Smooth muscle cell (in vitro differentiated cells): Measurements from ENCODE around the gene GAN. TPM values are rescaled to one million over a fixed set of nuclear protein-coding genes. Genes with fewer than 3 reads are reported as not detected.

ENCODE experiments used
- DNase-seq: peaks from one replicate; lab custom pipeline; 2025; ENCODE audit not compliant: unreplicated experiment; lab: John Stamatoyannopoulos, UW
- H2AFZ ChIP-seq: fragments of 200-600 bp; sonication (generic); 2 replicates; pipeline ENCODE4 v1.6.0; 2016; ENCODE audit warnings: antibody characterized with exemption, low read depth, mild to moderate bottlenecking
- H3F3A ChIP-seq: fragments of 200-600 bp; sonication (generic); 2 replicates; pipeline ENCODE4 v1.6.0; 2017; ENCODE audit warnings: antibody characterized with exemption, low read depth
- H3K27ac ChIP-seq: fragments of 200-600 bp; sonication (generic); 2 replicates; pipeline ENCODE4 v1.5.1; 2016; ENCODE audit warnings: low read depth, mild to moderate bottlenecking
- H3K27me3 ChIP-seq: fragments of 200-600 bp; sonication (generic); 2 replicates; pipeline ENCODE4 v1.6.1; 2016; ENCODE audit warnings: low read depth, mild to moderate bottlenecking
- H3K36me3 ChIP-seq: fragments of 200-600 bp; sonication (generic); 2 replicates; pipeline ENCODE4 v1.5.1; 2016; ENCODE audit warnings: low read depth
- H3K4me1 ChIP-seq: fragments of 200-600 bp; sonication (generic); 2 replicates; pipeline ENCODE4 v1.5.1; 2016; ENCODE audit warnings: low read depth
- H3K4me2 ChIP-seq: fragments of 200-600 bp; sonication (generic); 2 replicates; pipeline ENCODE4 v1.6.0; 2016; ENCODE audit warnings: mild to moderate bottlenecking
- H3K4me3 ChIP-seq: fragments of 200-600 bp; sonication (generic); 2 replicates; pipeline ENCODE4 v1.5.1; 2016; ENCODE audit warnings: mild to moderate bottlenecking
- H3K79me2 ChIP-seq: fragments of 200-600 bp; sonication (generic); 2 replicates; pipeline ENCODE4 v1.6.0; 2016; ENCODE audit warnings: low read depth, mild to moderate bottlenecking
- H3K9ac ChIP-seq: fragments of 200-600 bp; sonication (generic); 2 replicates; pipeline ENCODE4 v1.6.0; 2016; ENCODE audit warnings: low read depth
- H3K9me3 ChIP-seq: fragments of 200-600 bp; sonication (generic); replicated peaks from 2 replicates; pipeline ENCODE4 v1.5.1; 2016; ENCODE audit warnings: low read depth
- H4K20me1 ChIP-seq: fragments of 200-600 bp; sonication (generic); 2 replicates; pipeline ENCODE4 v1.6.0; 2016; ENCODE audit warnings: low read depth
- CTCF ChIP-seq: fragments of 200-600 bp; sonication (generic); IDR thresholded peaks from 2 replicates; pipeline ENCODE4 v1.5.1; 2017; ENCODE audit warnings: borderline replicate concordance, mild to moderate bottlenecking, antibody characterized with exemption; ENCODE audit not compliant: insufficient read depth, poor library complexity, severe bottlenecking
- WGBS: methylation state at CpG from one replicate; pipeline ENCODE4 v1.1.7; 2016; ENCODE audit warnings: low lambda C conversion rate; 5-methylcytosine and 5-hydroxymethylcytosine counted together
- polyA plus RNA-seq: library from polyadenylated mRNA; unstranded; fragments of >200 nt; fragmentation: Nextera tagmentation; extraction: Ambion mirVana; gene quantifications from 2 replicates; pipeline ENCODE4 v1.2.1, GENCODE V29; 2016
- total RNA-seq: library from RNA; depleted of rRNA; stranded (reverse); fragments of >200 nt; gene quantifications from 2 replicates; pipeline ENCODE4 v1.2.3, GENCODE V29; 2014

Gene GAN
- total and polyA plus RNA-seq, 2 experiments from 2014 or later: 1.2 to 14.6 TPM

GRCh38 chr16:81424771-81425170 is 110.0 kb downstream of the GAN start:
- Histone ChIP-seq H3K4me2 (no peak overlapping the region), H3K27me3 (no peaks in the 10 kb centered on the region), H3K9ac (no peak overlapping the region), H3K79me2 (no peaks in the 10 kb centered on the region), H3K4me3 (no peak overlapping the region), H2AFZ (no peak overlapping the region), H3K9me3 (no peaks in the 10 kb centered on the region), H3K36me3 (no peaks in the 10 kb centered on the region), H4K20me1 (no peaks in the 10 kb centered on the region), H3K4me1 (no peaks in the 10 kb centered on the region), H3K27ac (no peak overlapping the region), H3F3A (no peaks in the 10 kb centered on the region)
- no peak for TF ChIP-seq CTCF
- no peak for DNase-seq
- WGBS: 52% methylated on average over 1 of the region's 1 CpG

- Histone ChIP-seq H4K20me1 (no peaks in the 10 kb centered on the region), H3K79me2 (no peaks in the 10 kb centered on the region), H2AFZ (no peak overlapping the region), H3K9me3 (no peaks in the 10 kb centered on the region), H3K4me3 (no peak overlapping the region), H3K27me3 (no peaks in the 10 kb centered on the region), H3K27ac (no peak overlapping the region), H3K4me2 (no peak overlapping the region), H3K36me3 (no peaks in the 10 kb centered on the region), H3K4me1 (no peaks in the 10 kb centered on the region), H3F3A (peaks cover 5% of the 10 kb centered on the region), H3K9ac (no peak overlapping the region)
- WGBS: 89% methylated on average over 6 of the region's 6 CpGs
- no peak for DNase-seq
- TF ChIP-seq CTCF: no peak
These were observed 112.5 kb downstream of the GAN start for GRCh38 chr16:81427219-81427618.

GRCh38 chr16:81429045-81429521 is 114.3 kb downstream of the GAN start:
- H3K27ac ChIP-seq: no peak overlapping the region
- no peak for DNase-seq
- no peak overlapping the region for H3K4me3 ChIP-seq
- H3K27me3 ChIP-seq: no peaks in the 10 kb centered on the region
- H3K79me2 ChIP-seq: no peaks in the 10 kb centered on the region
- H3K4me2 ChIP-seq: no peak overlapping the region
- no peaks in the 10 kb centered on the region for H3K9me3 ChIP-seq
- H2AFZ ChIP-seq: no peak overlapping the region
- TF ChIP-seq CTCF: peak; percentile 44
- H4K20me1 ChIP-seq: no peaks in the 10 kb centered on the region
- no peaks in the 10 kb centered on the region for H3K36me3 ChIP-seq
- peaks cover 5% of the 10 kb centered on the region for H3F3A ChIP-seq
- WGBS: 57% methylated on average over 3 of the region's 3 CpGs
- no peaks in the 10 kb centered on the region for H3K4me1 ChIP-seq
- no peak overlapping the region for H3K9ac ChIP-seq
